Measurements from ENCODE around the gene CES5A.

The CES5A gene, protein sequence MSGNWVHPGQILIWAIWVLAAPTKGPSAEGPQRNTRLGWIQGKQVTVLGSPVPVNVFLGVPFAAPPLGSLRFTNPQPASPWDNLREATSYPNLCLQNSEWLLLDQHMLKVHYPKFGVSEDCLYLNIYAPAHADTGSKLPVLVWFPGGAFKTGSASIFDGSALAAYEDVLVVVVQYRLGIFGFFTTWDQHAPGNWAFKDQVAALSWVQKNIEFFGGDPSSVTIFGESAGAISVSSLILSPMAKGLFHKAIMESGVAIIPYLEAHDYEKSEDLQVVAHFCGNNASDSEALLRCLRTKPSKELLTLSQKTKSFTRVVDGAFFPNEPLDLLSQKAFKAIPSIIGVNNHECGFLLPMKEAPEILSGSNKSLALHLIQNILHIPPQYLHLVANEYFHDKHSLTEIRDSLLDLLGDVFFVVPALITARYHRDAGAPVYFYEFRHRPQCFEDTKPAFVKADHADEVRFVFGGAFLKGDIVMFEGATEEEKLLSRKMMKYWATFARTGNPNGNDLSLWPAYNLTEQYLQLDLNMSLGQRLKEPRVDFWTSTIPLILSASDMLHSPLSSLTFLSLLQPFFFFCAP

DNA sequence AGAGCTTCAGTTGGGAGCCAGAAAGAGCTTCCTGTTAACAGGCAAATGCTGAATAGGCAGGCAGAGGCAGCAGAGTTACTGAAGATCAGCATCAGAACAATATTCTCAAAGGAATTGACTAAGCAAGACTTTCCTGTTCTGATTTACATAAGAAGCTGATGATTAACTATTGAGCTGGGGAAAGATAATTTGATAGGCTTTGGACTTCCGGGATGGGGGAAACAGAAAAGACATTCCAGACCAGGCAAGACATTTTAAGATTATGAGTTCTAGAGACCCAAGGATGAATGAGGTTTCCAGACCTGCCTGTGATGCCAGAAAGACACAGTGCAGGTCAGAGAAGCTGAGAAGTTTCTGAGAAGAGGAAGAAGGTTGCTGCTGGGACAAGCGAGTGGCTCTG lies at the start of gene CES5A:
Gene CES5A, minus strand, starts transcription at position 101 of the 400 bp plus-strand sequence. CDS start 152 bp downstream, outside the sequence.
- TF ChIP-seq EP300 (IDR thresholded peaks at IDR 0.05; ENCODE audit: borderline replicate concordance) (no peak), TCF12 (IDR thresholded peaks at IDR 0.05; ENCODE audit: low read depth) (no peak), TAF1 (IDR thresholded peaks at IDR 0.05; ENCODE audit: low read depth) (no peak), TEAD4 (IDR thresholded peaks at IDR 0.05) (no peak)
- TF ChIP-seq, protein P1, sequence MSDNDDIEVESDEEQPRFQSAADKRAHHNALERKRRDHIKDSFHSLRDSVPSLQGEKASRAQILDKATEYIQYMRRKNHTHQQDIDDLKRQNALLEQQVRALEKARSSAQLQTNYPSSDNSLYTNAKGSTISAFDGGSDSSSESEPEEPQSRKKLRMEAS (IDR thresholded peaks at IDR 0.05) = no peak

DNA sequence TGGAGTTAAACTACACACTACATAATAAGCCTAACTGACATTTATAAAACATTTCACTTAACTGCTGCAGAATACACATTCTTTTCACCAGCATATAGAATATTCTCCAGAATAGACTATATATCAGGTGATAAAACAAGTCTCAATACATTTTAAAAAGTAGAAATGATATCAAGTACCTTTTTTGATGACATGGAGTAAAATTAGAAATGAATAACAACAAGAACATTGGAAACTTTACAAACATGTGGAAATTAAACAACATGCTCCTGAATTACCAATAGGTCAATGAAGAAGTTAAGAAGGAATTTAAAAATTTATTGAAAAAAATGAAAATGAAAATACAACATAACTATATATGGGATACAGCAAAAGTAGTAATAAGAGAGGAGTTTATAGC lies 47.5 kb upstream of the CES5A start:
- TF ChIP-seq YY1 (IDR thresholded peaks at IDR 0.05; ENCODE audit: low read depth) = no peak
- TF ChIP-seq RAD21 (IDR thresholded peaks at IDR 0.05; ENCODE audit: low read depth) = no peak
- TF ChIP-seq EGR1 (IDR thresholded peaks at IDR 0.05) = no peak
- no peak for TF ChIP-seq TCF12 (IDR thresholded peaks at IDR 0.05; ENCODE audit: low read depth)
- TF ChIP-seq TEAD4 (IDR thresholded peaks at IDR 0.05) = no peak
- no peak for TF ChIP-seq EP300 (IDR thresholded peaks at IDR 0.05; ENCODE audit: borderline replicate concordance)
- TF ChIP-seq, protein P1 (IDR thresholded peaks at IDR 0.05) = no peak
- no peak for TF ChIP-seq NFIC (IDR thresholded peaks at IDR 0.05)
- TF ChIP-seq, protein P2, sequence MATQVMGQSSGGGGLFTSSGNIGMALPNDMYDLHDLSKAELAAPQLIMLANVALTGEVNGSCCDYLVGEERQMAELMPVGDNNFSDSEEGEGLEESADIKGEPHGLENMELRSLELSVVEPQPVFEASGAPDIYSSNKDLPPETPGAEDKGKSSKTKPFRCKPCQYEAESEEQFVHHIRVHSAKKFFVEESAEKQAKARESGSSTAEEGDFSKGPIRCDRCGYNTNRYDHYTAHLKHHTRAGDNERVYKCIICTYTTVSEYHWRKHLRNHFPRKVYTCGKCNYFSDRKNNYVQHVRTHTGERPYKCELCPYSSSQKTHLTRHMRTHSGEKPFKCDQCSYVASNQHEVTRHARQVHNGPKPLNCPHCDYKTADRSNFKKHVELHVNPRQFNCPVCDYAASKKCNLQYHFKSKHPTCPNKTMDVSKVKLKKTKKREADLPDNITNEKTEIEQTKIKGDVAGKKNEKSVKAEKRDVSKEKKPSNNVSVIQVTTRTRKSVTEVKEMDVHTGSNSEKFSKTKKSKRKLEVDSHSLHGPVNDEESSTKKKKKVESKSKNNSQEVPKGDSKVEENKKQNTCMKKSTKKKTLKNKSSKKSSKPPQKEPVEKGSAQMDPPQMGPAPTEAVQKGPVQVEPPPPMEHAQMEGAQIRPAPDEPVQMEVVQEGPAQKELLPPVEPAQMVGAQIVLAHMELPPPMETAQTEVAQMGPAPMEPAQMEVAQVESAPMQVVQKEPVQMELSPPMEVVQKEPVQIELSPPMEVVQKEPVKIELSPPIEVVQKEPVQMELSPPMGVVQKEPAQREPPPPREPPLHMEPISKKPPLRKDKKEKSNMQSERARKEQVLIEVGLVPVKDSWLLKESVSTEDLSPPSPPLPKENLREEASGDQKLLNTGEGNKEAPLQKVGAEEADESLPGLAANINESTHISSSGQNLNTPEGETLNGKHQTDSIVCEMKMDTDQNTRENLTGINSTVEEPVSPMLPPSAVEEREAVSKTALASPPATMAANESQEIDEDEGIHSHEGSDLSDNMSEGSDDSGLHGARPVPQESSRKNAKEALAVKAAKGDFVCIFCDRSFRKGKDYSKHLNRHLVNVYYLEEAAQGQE (IDR thresholded peaks at IDR 0.05; ENCODE audit: low read depth) = no peak
- no peak for TF ChIP-seq CEBPB (IDR thresholded peaks at IDR 0.05)
- no peak for TF ChIP-seq TAF1 (IDR thresholded peaks at IDR 0.05; ENCODE audit: low read depth)
- TF ChIP-seq ZBTB7A (IDR thresholded peaks at IDR 0.05; ENCODE audit: low read depth) = no peak
- TF ChIP-seq FOXM1 (IDR thresholded peaks at IDR 0.05; ENCODE audit: borderline replicate concordance, low read depth) = no peak
- TF ChIP-seq, protein P3, sequence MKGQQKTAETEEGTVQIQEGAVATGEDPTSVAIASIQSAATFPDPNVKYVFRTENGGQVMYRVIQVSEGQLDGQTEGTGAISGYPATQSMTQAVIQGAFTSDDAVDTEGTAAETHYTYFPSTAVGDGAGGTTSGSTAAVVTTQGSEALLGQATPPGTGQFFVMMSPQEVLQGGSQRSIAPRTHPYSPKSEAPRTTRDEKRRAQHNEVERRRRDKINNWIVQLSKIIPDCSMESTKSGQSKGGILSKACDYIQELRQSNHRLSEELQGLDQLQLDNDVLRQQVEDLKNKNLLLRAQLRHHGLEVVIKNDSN (IDR thresholded peaks at IDR 0.05) = no peak
- TF ChIP-seq CREB1 (IDR thresholded peaks at IDR 0.05; ENCODE audit: low read depth) = no peak

DNA sequence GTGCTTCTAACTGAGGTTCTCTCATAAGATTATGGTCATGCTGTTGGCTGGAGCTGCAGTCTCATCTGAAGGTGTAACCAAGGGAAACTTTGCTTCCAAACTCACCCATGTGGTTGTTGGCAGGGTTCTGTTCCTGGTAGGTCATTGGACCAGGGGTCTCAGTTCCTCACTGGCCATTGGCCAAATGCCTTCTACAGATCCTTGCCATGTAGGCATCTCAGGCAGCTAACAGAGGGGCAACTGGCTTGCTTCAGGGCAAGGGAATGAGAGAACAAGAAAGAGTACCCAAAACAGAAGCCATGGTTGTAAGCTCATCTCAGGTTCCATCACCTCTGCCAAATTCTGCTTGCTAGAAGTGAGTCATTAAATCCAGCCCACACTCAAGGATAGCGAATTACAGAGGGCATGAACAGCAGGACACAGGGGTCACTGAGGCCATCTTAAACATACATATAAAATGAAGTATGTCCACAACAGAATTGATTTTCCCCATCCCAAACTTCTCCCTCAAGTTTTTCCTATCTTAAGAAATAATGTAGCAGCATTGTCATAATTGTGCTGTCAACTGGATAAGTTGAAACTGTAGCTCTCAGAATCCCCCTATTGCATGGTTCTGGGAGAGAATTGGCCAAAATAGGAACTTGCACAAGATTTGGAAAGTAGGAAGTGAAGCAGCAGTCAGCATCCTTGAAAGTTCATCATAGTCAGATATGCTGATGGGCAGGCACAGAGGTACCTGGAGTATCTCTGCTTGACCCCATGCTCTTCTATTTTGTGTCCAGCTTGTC lies 42.4 kb upstream of the CES5A start:
- TF ChIP-seq TCF12 (IDR thresholded peaks at IDR 0.05; ENCODE audit: low read depth) (no peak), YY1 (IDR thresholded peaks at IDR 0.05; ENCODE audit: low read depth) (no peak)

DNA sequence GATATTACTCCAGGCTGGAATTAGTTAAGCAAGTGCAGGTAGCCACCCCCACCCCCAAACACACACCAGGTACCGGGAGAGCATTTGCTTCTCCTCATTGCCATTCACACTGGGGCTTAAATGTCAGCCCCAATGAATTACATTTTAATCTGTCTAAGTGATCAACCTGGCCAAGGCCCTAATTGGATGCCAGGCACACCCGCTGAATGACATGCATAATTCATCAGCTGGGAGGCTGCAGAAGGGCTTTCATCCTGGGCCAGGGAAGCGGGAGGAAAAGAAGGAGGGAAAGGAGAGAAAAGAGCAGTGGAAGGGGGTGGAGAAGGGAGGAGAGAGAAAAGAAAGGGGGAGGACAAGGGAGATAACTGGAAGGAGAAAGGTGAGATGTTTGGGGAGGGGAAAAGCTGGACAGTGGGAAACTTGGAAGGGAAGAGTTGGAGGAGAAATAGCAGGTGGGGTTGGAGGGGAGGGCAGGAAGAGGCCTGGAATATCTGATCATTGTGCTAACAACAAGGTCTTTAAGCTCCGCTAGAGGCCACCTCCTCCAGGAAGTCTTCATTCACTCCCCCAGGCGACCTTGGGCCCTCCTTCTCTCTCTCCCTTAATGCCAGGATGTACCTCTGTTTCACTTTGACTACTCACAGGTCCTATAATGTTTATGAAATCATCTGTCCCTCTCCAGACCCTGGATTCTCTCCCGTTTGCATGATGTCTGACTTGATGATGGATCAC lies 40.1 kb upstream of the CES5A start:
- TF ChIP-seq TEAD4 (IDR thresholded peaks at IDR 0.05) (no peak), TAF1 (IDR thresholded peaks at IDR 0.05; ENCODE audit: low read depth) (no peak), TCF12 (IDR thresholded peaks at IDR 0.05; ENCODE audit: low read depth) (no peak), YY1 (IDR thresholded peaks at IDR 0.05; ENCODE audit: low read depth) (no peak)
- TF ChIP-seq, protein P3 (IDR thresholded peaks at IDR 0.05) = no peak
- TF ChIP-seq, protein P2 (IDR thresholded peaks at IDR 0.05; ENCODE audit: low read depth) = no peak
- TF ChIP-seq, protein P1 (IDR thresholded peaks at IDR 0.05) = no peak

DNA sequence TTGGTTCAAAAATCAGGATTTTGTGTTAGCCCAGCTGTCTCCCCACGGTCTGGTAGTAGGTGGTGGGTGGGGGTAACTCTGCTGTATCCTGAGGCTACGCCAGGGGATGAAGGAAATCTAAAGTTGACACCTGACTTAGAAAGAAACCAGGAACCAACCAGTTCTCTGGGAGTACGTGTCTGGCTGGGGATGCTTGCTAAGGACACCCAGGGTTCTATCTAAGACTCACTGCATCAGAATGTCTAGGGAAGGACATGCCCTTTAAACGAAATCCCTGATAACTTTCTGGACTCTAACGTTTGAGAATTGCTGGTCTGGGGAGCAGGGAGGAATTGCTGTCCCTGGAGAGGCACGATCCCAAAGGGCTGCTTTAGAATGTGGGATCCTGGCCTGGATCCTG lies 39.2 kb upstream of the CES5A start:
- TF ChIP-seq EGR1 (IDR thresholded peaks at IDR 0.05) (no peak), TEAD4 (IDR thresholded peaks at IDR 0.05) (no peak), ZBTB7A (IDR thresholded peaks at IDR 0.05; ENCODE audit: low read depth) (no peak), CEBPB (IDR thresholded peaks at IDR 0.05) (no peak), EP300 (IDR thresholded peaks at IDR 0.05; ENCODE audit: borderline replicate concordance) (no peak), FOXM1 (IDR thresholded peaks at IDR 0.05; ENCODE audit: borderline replicate concordance, low read depth) (no peak), TAF1 (IDR thresholded peaks at IDR 0.05; ENCODE audit: low read depth) (no peak)
- TF ChIP-seq, protein P2 (IDR thresholded peaks at IDR 0.05; ENCODE audit: low read depth) = no peak

Measured in Ishikawa (cell line).